GM19328 (cell line): ENCODE data around the gene ZFHX3.

Experiments
- ATAC-seq: cut with Tn5 transposase; IDR thresholded peaks from one replicate; pipeline ENCODE4 v1.9.1; 2021; ENCODE audit warnings: mild to moderate bottlenecking, moderate library complexity; ENCODE audit not compliant: unreplicated experiment

ZFHX3 gene

DNA sequence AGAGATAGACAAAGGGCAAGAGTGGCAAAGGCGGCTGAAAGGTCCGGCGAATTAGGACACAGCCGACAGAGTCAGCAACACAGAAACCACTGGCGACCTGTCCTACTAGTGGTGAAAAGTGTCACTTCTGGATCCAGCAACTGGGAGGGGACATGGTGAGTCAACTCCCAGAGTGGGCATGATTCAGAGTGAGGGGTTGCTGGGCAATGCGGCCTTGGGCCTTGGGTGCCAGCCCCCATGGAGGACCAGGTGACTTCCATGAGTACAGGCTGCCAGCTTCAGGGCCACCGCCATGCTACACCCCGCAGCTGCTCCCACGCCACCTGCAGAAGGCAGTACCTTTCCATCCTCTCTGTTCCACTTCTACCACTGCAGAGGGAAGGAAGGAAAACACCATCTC lies 110.6 kb downstream of the ZFHX3 start:
- no peak for ATAC-seq

- no peak for ATAC-seq
Measured at GRCh38 chr16:72936408-72936807, 111.5 kb downstream of the ZFHX3 start.

GRCh38 chr16:72935896-72936295 lies 112.0 kb downstream of the ZFHX3 start:
- ATAC-seq = no peak

GRCh38 chr16:72934636-72935403 lies 113.1 kb downstream of the ZFHX3 start:
- no peak for ATAC-seq

DNA sequence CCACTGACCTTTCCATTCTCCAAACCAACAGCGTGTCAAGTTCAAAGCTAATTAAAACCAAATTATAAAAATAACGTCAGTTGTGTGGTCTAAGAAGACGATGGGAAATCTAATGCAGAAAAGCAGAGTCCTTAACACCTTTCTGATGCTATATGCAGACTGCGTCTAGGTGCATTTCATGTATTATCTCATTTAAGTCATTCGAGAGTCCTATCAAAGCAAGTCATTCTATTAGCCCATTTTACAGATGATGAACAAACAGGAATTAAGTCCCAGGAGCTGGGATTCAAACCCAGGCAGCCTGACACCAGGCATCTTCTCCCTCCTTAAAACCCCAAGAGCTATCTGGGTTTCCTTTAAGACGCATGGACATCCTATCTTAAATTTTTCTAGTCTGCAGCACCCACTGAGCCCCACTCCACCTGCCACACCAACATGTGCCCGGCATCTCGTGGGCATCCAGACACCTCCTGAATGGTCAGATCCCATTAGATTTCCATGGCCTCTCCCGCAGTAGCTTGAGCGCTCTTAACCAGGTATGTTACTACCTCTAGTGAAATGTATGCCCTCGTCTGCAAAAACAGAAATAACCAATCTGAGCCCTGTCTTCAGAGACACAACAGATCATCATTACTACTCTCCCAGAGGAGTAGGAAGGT lies 115.1 kb downstream of the ZFHX3 start:
- ATAC-seq = no peak

DNA sequence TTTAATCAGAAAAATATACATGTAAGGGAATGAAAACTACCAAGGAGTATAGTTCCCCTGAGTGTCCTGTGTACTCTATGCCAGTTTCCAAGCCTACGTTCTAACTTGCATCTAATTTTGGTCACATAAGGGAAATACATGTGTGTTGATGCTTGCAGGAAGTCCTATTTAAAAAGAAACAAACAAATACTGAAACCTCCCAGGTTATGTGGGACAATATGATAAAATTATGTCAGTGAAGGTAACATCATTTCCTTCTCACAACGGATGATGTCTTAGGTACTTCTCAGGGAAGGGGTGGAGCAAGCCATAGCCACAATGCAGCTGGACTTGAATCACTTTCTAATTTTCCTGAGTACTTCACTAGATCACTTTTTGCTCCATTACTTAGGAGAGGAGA lies 115.9 kb downstream of the ZFHX3 start:
- ATAC-seq = no peak

- no peak for ATAC-seq
Measured at GRCh38 chr16:72930396-72930795, 117.5 kb downstream of the ZFHX3 start.

- ATAC-seq = no peak
Measured at GRCh38 chr16:72928090-72928981, 119.6 kb downstream of the ZFHX3 start.

- ATAC-seq = no peak
Measured at GRCh38 chr16:72927199-72928089, 120.5 kb downstream of the ZFHX3 start.

DNA sequence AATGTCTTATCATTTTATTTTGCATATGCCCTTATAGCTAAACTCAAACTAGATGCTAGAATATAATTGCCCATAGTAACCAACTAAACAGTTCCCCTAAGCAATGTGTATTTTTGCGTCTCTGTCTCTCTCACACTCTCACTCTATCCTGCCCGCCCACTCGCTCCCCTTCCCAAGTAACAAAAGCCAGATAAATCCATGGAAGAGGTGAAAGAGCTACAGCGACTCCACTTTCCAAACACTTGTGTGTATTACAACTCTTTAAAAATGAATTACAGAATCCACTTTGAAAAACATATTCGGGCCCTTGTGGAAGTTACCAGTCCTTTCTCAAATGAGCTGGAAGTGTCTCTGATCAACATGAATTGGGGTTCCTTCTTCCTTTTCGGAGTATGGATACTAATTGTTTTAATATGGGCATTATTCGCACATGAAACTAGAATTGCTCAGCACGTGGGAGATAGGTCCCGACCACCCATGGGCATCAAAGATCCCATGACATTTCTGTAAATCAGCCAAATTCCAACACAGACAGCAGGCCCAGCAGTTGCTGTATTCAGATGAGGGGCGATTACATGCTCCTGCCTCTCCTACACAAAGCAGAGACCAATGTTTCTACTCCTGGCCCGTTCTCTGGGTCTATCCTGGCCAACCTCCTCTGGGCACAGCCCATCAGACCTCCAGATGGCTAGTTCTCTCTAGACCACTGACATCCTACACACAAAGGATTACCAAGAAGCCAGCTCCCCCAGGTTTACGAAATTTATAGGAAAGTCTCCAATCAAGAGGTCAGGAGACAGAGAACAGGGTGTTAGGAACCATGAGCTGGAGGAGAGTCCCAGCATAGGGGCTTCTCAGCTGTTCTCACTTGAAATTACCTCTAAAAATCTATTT lies 121.5 kb downstream of the ZFHX3 start:
- ATAC-seq = no peak

DNA sequence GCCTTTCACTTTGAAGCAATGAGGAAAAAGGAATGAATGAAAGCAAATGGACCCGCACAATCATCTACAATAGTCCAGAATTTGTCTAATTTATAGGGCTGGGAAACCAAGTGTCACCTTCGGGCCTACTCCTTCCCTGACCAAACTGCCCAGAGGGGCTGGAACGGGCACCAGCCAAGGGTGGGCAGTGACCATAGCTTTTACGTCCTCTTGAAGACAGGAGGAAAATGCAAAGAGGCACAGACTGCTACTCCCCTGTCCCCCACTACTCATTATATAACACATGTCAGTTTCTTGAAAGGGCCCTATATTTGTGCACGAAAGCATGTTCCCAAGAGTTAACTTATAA lies 122.3 kb downstream of the ZFHX3 start:
- no peak for ATAC-seq

- ATAC-seq = no peak
Measured at GRCh38 chr16:72924927-72925630, 122.8 kb downstream of the ZFHX3 start.

DNA sequence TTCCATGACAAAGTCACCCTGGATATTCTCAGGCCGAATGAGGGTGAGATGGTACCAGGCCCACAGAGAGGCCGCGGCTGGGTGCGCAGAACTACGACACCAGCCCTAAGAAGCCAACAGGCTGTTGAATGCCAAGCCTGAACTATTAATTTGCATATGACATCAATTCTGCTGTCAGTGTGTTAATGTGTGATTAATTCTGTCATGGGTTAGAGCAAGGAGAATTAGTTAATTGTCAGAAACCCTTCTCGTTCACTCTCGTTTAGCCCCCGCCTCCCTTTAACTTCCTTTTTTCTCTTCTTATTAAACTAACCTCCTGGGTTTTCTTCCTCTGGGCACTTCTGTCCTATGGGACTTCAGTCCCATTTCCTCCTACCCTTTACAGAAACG lies 123.4 kb downstream of the ZFHX3 start:
- ATAC-seq = no peak

DNA sequence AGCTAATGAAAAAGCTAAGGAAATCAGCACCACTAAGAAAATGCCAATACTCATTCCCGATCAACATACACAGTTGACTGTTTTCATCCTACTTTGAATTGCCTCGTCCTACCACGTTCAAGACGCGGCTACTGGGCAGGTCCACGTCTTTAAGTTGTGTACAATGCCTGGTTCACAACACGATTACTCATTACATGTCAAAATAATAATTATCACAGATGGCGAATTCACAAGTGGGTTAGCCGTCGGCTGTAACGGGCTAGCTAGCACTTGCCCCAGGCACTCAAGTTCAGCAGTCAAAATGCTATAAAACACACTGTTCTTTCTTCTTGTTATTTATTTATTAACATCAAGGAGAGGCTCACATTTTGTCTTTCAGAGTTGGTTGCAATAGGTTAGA lies 124.2 kb downstream of the ZFHX3 start:
- ATAC-seq = no peak

DNA sequence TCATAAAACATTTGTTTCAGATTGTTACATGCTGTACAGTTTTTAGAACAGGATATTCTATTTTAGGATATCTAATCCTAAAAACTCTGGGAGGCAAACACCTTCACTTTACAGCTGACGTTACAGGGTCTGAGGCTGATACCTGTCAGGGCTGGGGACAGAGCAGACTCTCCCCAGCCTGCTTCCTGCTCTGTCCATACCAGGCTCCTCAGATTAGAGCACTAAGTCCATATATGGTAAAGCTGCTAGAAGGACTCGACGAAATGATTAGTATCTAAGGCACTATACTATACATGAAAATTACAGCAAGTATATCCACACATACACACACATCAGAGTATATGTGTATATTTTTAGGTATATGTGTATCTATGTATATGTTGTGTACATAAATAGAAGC lies 125.2 kb downstream of the ZFHX3 start:
- no peak for ATAC-seq

DNA sequence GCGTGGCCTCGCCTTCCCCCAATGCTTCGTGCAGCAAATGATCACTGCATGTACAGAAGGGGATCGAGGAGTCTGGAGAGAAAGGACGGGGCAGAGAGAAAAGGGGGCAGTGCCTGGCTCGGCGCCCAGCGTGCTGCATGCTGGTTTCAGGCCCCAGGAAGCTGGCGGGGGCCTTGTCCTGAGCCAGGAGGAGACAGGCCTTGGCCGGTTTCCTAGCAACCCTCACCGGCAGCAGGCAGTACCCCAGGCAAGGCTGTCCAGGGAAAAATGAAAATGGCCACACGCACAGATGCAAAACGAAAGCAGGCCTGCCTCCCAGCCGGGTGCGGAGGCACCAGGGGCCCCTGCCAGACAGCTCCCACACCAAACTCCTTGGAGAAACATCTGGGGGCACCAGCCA lies 126.3 kb downstream of the ZFHX3 start:
- no peak for ATAC-seq

DNA sequence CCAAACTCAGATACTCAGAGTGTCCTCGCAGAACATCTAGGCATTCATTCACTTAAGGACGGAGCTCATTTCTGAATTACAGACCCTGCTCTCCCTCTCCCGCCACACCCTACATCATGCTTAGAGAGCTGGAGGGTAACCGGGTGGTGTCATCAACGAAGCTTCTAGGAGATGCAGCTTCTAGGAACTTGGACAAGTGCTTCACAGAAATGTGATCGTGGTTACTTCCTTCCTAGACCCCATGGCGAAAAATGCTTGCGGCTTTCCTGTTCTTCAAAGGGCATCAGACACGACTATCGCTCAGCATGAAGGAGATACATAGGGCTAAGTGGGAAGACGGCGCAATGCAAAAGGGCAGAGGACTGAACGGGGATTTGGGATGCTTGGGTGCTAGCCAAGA lies 126.8 kb downstream of the ZFHX3 start:
- ATAC-seq = no peak

- no peak for ATAC-seq
Measured at GRCh38 chr16:72917051-72917450, 130.9 kb downstream of the ZFHX3 start.

GRCh38 chr16:72915331-72915730 lies 132.6 kb downstream of the ZFHX3 start:
- no peak for ATAC-seq
